ENCODE measurements around the gene RCVRN. TPM values are rescaled to one million over a fixed set of nuclear protein-coding genes. Genes with fewer than 3 reads are reported as not detected.

RCVRN gene
- total RNA-seq, 4 donors from 2014 or later, result 0.42 to 1.9 (median 0.69) TPM

DNA sequence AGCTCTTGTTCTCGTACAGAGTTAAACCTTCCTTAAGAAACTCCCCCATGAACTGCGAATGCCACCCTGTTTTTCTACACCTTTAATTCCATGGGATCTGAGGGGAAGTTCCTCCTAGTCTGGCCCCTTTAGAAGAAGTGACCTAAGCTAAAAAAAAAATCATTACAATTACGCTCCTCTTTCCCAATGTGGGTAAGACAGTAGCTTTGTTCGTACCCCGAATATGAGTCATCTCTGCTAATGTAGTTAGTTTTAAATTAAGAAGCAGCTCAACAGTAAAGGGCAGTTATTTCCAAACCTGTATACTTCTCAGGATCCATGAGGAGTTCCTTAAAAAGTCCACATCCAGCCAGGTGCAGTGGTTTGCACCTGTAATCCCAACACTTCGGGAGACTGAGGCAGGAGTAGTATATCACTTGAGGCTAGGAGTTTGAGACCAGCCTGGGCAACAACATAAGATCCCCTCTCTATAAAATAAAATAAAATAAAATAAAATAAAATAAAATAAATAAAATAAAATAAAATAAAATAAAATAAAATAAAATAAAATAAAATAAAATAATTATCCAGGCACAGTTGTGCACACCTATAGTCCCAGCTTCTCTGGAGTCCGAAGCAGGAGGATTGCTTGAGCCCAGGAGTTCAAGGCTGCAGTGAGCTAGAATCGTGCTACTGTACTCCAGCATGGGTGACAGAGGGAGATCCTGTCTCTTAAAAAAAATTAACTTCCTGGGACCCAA is 26.1 kb downstream of the RCVRN start:
- TF ChIP-seq, protein P1, sequence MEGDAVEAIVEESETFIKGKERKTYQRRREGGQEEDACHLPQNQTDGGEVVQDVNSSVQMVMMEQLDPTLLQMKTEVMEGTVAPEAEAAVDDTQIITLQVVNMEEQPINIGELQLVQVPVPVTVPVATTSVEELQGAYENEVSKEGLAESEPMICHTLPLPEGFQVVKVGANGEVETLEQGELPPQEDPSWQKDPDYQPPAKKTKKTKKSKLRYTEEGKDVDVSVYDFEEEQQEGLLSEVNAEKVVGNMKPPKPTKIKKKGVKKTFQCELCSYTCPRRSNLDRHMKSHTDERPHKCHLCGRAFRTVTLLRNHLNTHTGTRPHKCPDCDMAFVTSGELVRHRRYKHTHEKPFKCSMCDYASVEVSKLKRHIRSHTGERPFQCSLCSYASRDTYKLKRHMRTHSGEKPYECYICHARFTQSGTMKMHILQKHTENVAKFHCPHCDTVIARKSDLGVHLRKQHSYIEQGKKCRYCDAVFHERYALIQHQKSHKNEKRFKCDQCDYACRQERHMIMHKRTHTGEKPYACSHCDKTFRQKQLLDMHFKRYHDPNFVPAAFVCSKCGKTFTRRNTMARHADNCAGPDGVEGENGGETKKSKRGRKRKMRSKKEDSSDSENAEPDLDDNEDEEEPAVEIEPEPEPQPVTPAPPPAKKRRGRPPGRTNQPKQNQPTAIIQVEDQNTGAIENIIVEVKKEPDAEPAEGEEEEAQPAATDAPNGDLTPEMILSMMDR (IDR thresholded peaks at IDR 0.05), result no peak
- TF ChIP-seq EP300 (IDR thresholded peaks at IDR 0.05) (no peak), POLR2A (IDR thresholded peaks at IDR 0.05) (no peak), POLR2AphosphoS5 (IDR thresholded peaks at IDR 0.05) (no peak)
- no peak overlapping the region for H3K4me3 ChIP-seq
- peaks cover 6% of the 10 kb centered on the region for H3K9me3 ChIP-seq
- H3K36me3 ChIP-seq, result no peaks in the 10 kb centered on the region
- no peak overlapping the region for H3K27ac ChIP-seq
- H3K27me3 ChIP-seq, result no peaks in the 10 kb centered on the region
- H3K4me1 ChIP-seq, result no peaks in the 10 kb centered on the region
- no peak for DNase-seq (ENCODE audit: low spot score in 2 of 2)
- 86% methylated on average over 8 of the region's 8 CpGs for WGBS

DNA sequence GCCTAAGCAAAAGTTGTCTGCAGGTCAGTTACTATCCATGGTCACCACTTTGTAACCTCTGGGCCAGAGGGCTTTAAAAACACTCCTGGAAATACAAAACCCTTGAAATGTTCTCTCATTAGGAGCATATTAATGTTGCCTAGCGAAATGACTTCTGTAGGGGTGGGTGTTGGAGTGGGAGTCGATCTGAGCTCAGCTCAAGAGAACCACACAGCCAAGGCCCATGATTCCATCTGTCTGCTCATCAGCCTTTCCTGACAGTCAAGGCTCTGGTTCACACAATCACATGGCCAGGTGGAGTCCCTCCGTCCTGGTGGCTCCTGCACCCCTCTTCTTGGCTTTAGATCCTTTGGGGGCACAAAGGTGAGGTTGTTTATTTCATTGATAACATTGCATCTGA is 26.7 kb downstream of the RCVRN start:
- no peaks in the 10 kb centered on the region for H3K4me1 ChIP-seq
- peak in 1 of 2 donors; percentile 7 for DNase-seq (ENCODE audit: low spot score in 2 of 2)
- H3K27me3 ChIP-seq, result no peaks in the 10 kb centered on the region
- peaks cover 6% of the 10 kb centered on the region for H3K9me3 ChIP-seq
- H3K4me3 ChIP-seq, result no peak overlapping the region
- no peak overlapping the region for H3K27ac ChIP-seq
- no peak for TF ChIP-seq EP300 (IDR thresholded peaks at IDR 0.05)
- TF ChIP-seq, protein P1 (IDR thresholded peaks at IDR 0.05), result no peak
- TF ChIP-seq POLR2A (IDR thresholded peaks at IDR 0.05), result no peak
- no peak for TF ChIP-seq POLR2AphosphoS5 (IDR thresholded peaks at IDR 0.05)
- no peaks in the 10 kb centered on the region for H3K36me3 ChIP-seq
- WGBS, result 84% methylated on average over 3 of the region's 3 CpGs

DNA sequence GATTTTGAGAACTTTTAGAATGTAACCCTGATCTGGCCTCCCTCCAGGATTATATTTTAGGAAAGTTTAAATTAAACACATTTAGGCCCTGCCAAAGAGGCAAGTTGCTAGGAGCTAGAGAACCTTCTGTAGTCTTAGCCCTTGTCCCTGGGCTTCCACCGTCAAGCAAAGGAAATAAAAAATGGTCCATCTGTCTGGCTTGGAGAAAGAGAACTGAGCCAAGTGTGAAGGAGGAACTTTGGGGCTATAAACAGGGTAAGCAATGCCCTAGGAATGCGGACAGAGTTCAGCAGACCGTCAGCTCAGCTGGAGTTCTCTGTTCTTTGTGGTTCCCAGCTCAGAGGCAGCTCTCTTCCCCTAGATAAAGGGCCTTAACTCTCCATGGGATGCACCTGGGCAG is 29.6 kb downstream of the RCVRN start:
- TF ChIP-seq EP300 (IDR thresholded peaks at IDR 0.05) (no peak), POLR2A (IDR thresholded peaks at IDR 0.05) (no peak), POLR2AphosphoS5 (IDR thresholded peaks at IDR 0.05) (no peak)
- TF ChIP-seq, protein P1 (IDR thresholded peaks at IDR 0.05), result no peak
- H3K27ac ChIP-seq, result no peak overlapping the region

DNA sequence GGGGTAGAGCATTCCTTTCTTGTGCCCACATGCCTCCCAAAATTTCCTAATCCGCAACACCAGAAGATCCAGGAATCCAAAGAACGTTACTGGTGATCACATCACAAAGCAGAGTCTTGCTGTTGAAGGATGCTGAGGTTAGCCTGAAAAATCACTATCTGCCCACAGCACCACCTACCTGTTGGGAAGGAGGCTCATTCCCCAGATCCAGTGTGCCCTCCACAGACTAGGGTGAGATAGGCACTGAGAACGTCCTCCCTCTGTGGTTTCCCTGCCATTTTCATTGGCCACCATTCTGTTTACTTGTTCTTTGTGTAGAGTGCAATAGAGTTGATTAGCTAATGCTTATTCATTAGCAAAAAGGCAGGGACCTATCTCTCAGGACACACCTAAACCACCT is 30.3 kb downstream of the RCVRN start:
- H3K27me3 ChIP-seq, result no peaks in the 10 kb centered on the region
- no peak overlapping the region for H3K4me3 ChIP-seq
- no peaks in the 10 kb centered on the region for H3K4me1 ChIP-seq
- no peak overlapping the region for H3K27ac ChIP-seq
- no peak for DNase-seq (ENCODE audit: low spot score in 2 of 2)
- no peaks in the 10 kb centered on the region for H3K36me3 ChIP-seq
- TF ChIP-seq EP300 (IDR thresholded peaks at IDR 0.05) (no peak), POLR2AphosphoS5 (IDR thresholded peaks at IDR 0.05) (no peak), POLR2A (IDR thresholded peaks at IDR 0.05) (no peak)
- TF ChIP-seq, protein P1 (IDR thresholded peaks at IDR 0.05), result no peak
- H3K9me3 ChIP-seq, result no peaks in the 10 kb centered on the region
- 71% methylated on average over 3 of the region's 3 CpGs for WGBS

More for the DNA sequence above, 29.6 kb downstream of the RCVRN start:
- Histone ChIP-seq H3K4me1 (no peaks in the 10 kb centered on the region), H3K36me3 (no peaks in the 10 kb centered on the region), H3K27me3 (no peaks in the 10 kb centered on the region), H3K4me3 (no peak overlapping the region), H3K9me3 (no peaks in the 10 kb centered on the region)
- whole genome bisulfite sequencing, result 42% methylated on average over 3 of the region's 3 CpGs
- no peak for DNase-seq (ENCODE audit: low spot score in 2 of 2)

DNA sequence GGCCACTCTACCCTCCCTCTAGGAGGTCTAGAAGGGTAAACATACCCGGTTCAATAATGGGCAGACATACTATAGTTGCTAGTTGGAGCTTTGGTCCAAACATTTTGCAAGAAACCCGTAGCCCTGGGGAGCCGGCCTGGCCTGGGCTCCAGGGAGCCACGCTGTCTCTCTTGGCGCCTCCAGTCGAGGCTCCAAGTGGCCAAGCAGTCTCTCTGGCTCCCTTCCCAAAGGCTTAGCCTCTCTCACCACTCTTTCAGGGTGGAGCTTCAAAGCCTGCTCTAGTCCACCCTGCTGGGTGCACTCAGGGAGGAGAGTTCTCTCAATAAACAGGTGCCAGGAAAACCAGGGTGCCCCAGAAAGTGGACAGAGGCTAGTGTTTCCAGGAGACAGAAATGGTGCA is 32.2 kb downstream of the RCVRN start:
- no peaks in the 10 kb centered on the region for H3K27me3 ChIP-seq
- H3K4me3 ChIP-seq, result no peak overlapping the region
- DNase-seq (ENCODE audit: low spot score in 2 of 2), result no peak
- TF ChIP-seq POLR2A (IDR thresholded peaks at IDR 0.05), result no peak
- TF ChIP-seq, protein P1 (IDR thresholded peaks at IDR 0.05), result no peak
- no peak for TF ChIP-seq EP300 (IDR thresholded peaks at IDR 0.05)
- TF ChIP-seq POLR2AphosphoS5 (IDR thresholded peaks at IDR 0.05), result no peak
- no peaks in the 10 kb centered on the region for H3K4me1 ChIP-seq
- no peaks in the 10 kb centered on the region for H3K9me3 ChIP-seq
- H3K27ac ChIP-seq, result no peak overlapping the region
- no peaks in the 10 kb centered on the region for H3K36me3 ChIP-seq
- WGBS, result 63% methylated on average over 6 of the region's 6 CpGs
